Measurements from ENCODE around the gene HSPA9. TPM values are rescaled to one million over a fixed set of nuclear protein-coding genes. Genes with fewer than 3 reads are reported as not detected.

The HSPA9 gene
- total RNA-seq, 1 experiment from 2014 or later: 1,057 TPM

GRCh38 chr5:138542180-138542955 lies 32.8 kb downstream of the HSPA9 start:
- Mint-ChIP-seq H3K27me3 (ENCODE audit: insufficient read depth, unreplicated experiment) (no peaks in the 10 kb centered on the region), H3K4me1 (ENCODE audit: insufficient read depth, unreplicated experiment) (peaks cover 29% of the 10 kb centered on the region), H3K4me3 (ENCODE audit: unreplicated experiment) (peak overlapping the region; percentile 79), H3K27ac (ENCODE audit: low read depth, unreplicated experiment) (peak overlapping the region; percentile 97), H3K36me3 (ENCODE audit: insufficient read depth, unreplicated experiment) (peaks cover 33% of the 10 kb centered on the region), H3K9me3 (ENCODE audit: unreplicated experiment) (no peaks in the 10 kb centered on the region)
- DNase-seq (ENCODE audit: unreplicated experiment): peak; percentile 39
- BruUV-seq (replicated peaks): TSS peak; percentile 53
- intact Hi-C loops (cut with micrococcal nuclease): loop anchor here (2.0 to 10.0 kb wide), 4 partner anchors 32 to 364 kb away; partner anchors contain the start of genes BRD8, CDC25C, FAM53C and HSPA9
- CTCF ChIA-PET: interaction anchor here (0.7 to 9.5 kb wide), 11 partner anchors 8 to 755 kb away, joined by 3 to 124 read pairs (median 4); partner anchors contain the start of gene EGR1
- POLR2A ChIA-PET: interaction anchor here (0.7 to 11.8 kb wide), 40 partner anchors 10 to 800 kb away, joined by 3 to 276 read pairs (median 7); partner anchors contain the start of genes BRD8, CDC23, CTNNA1 and EGR1
- no peak for TF ChIP-seq CTCF (IDR thresholded peaks at IDR 0.05; ENCODE audit: unreplicated experiment)

- peak overlapping the region; percentile 97 for H3K27ac Mint-ChIP-seq (ENCODE audit: low read depth, unreplicated experiment)
- no TSS peak for BruUV-seq (replicated peaks)
- POLR2A ChIA-PET: interaction anchor here (0.6 to 11.8 kb wide), 19 partner anchors 10 to 730 kb away, joined by 3 to 276 read pairs (median 23); partner anchors contain the start of genes BRD8, CDC23, EGR1 and FAM53C
- no peaks in the 10 kb centered on the region for H3K9me3 Mint-ChIP-seq (ENCODE audit: unreplicated experiment)
- no peak for TF ChIP-seq CTCF (IDR thresholded peaks at IDR 0.05; ENCODE audit: unreplicated experiment)
- H3K4me3 Mint-ChIP-seq (ENCODE audit: unreplicated experiment): peak overlapping the region; percentile 79
- peaks cover 39% of the 10 kb centered on the region for H3K36me3 Mint-ChIP-seq (ENCODE audit: insufficient read depth, unreplicated experiment)
- H3K4me1 Mint-ChIP-seq (ENCODE audit: insufficient read depth, unreplicated experiment): peaks cover 35% of the 10 kb centered on the region
- no peak for DNase-seq (ENCODE audit: unreplicated experiment)
- H3K27me3 Mint-ChIP-seq (ENCODE audit: insufficient read depth, unreplicated experiment): no peaks in the 10 kb centered on the region
- intact Hi-C loops (cut with micrococcal nuclease): loop anchor here (2.0 to 10.0 kb wide), 4 partner anchors 33 to 363 kb away; partner anchors contain the start of genes BRD8, CDC25C, FAM53C and HSPA9
- CTCF ChIA-PET: interaction anchor here (0.6 to 9.5 kb wide), 8 partner anchors 10 to 92 kb away, joined by 3 to 124 read pairs (median 4); partner anchors contain the start of gene EGR1
These were observed 33.6 kb downstream of the HSPA9 start for GRCh38 chr5:138541511-138542179.

GRCh38 chr5:138539791-138540190 lies 35.4 kb downstream of the HSPA9 start:
- BruUV-seq (replicated peaks): no TSS peak

More at GRCh38 chr5:138539791-138540190, 35.4 kb downstream of the HSPA9 start:
- no peaks in the 10 kb centered on the region for H3K9me3 Mint-ChIP-seq (ENCODE audit: unreplicated experiment)
- POLR2A ChIA-PET: interaction anchor here (0.8 to 11.8 kb wide), 5 partner anchors 11 to 75 kb away, joined by 3 to 276 read pairs (median 5); partner anchors contain the start of gene EGR1
- no peak for DNase-seq (ENCODE audit: unreplicated experiment)
- CTCF ChIA-PET: interaction anchor here (0.6 to 9.5 kb wide), 5 partner anchors 8 to 90 kb away, joined by 3 to 124 read pairs (median 4); no protein-coding TSS in a partner anchor
- no peak for TF ChIP-seq CTCF (IDR thresholded peaks at IDR 0.05; ENCODE audit: unreplicated experiment)
- H3K27ac Mint-ChIP-seq (ENCODE audit: low read depth, unreplicated experiment): peak overlapping the region; percentile 97
- peaks cover 30% of the 10 kb centered on the region for H3K4me1 Mint-ChIP-seq (ENCODE audit: insufficient read depth, unreplicated experiment)
- H3K4me3 Mint-ChIP-seq (ENCODE audit: unreplicated experiment): peak overlapping the region; percentile 79
- peaks cover 53% of the 10 kb centered on the region for H3K36me3 Mint-ChIP-seq (ENCODE audit: insufficient read depth, unreplicated experiment)
- intact Hi-C loops (cut with micrococcal nuclease): loop anchor here (10.0 kb wide), 1 partner anchor 205 kb away; the partner anchor contains the start of genes CDC25C and FAM53C
- H3K27me3 Mint-ChIP-seq (ENCODE audit: insufficient read depth, unreplicated experiment): no peaks in the 10 kb centered on the region
